PC-9 (cell line): ENCODE measurements around the gene OSCP1.
"Not testable (repeated sequence)": the region's sequence is repeated elsewhere in the genome, so short reads cannot be mapped to it uniquely, and the experiment has no call there.

Experiments
- CTCF ChIP-seq: fragments of 200-600 bp; sonication (generic); conservative IDR thresholded peaks from 2 replicates; pipeline ENCODE4 v1.6.1; 2017; ENCODE audit warnings: mixed run types, antibody characterized with exemption, mild to moderate bottlenecking, moderate library complexity
- EZH2 ChIP-seq: fragments of 200-600 bp; sonication (generic); IDR thresholded peaks from 2 replicates; pipeline ENCODE4 v1.8.0; 2017; ENCODE audit warnings: antibody characterized with exemption, low read depth

- TF ChIP-seq CTCF, EZH2: not testable (repeated sequence)
These were observed 27.4 kb upstream of the OSCP1 start for GRCh38 chr1:36477615-36478014.
